SK-N-DZ (cell line): ENCODE results near the gene FDXR.
A peak's percentile ranks its signal among the peaks of the same experiment; 100 is the strongest.
"Not testable (repeated sequence)": the region's sequence is repeated elsewhere in the genome, so short reads cannot be mapped to it uniquely, and the experiment has no call there.

ENCODE experiments used
- DNase-seq: peaks from one replicate; pipeline ENCODE4 v3.0.0-alpha.2; 2015; ENCODE audit warnings: low spot score

Gene FDXR

DNA sequence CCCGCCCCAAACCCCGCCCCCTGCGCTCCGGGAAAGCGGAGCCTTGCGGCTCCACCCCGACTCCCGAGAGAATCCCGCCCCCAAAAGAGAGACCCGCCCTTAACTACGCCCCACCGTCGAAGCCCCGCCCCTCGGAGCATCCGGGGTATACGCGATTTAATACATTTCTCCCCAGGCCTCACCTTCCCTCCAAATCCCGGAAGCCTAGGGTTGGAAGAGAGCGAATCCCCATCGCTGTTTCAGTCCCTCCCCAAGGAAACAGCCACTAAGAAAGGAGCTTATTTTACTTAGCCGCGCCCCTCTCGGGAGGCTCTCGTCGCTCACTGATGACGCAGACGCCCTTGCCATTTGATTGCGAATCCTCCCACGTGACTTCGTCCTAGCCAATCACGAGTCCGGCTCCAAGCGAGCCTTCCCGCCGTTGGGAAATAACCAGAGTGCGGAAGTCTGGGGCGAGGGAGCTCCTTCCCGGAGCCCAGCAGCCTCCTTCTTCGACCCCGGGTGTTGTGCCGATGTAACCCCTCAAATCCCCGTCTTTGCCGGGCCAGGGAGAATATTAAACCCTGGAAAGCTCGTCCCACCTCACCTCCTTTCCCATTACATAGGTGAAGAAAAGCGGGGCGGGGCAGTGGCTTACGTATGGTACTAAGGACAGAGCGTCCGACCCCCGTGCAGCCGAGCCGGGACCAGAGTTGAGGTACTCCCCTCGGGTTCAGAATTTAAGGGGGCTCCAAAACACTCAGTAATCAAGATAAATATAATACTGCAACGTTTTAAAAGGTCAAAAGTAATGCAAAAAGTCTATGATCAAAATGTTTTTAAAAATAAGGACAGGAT is 461 bp upstream of the FDXR start:
- DNase-seq: peak; percentile 100

DNA sequence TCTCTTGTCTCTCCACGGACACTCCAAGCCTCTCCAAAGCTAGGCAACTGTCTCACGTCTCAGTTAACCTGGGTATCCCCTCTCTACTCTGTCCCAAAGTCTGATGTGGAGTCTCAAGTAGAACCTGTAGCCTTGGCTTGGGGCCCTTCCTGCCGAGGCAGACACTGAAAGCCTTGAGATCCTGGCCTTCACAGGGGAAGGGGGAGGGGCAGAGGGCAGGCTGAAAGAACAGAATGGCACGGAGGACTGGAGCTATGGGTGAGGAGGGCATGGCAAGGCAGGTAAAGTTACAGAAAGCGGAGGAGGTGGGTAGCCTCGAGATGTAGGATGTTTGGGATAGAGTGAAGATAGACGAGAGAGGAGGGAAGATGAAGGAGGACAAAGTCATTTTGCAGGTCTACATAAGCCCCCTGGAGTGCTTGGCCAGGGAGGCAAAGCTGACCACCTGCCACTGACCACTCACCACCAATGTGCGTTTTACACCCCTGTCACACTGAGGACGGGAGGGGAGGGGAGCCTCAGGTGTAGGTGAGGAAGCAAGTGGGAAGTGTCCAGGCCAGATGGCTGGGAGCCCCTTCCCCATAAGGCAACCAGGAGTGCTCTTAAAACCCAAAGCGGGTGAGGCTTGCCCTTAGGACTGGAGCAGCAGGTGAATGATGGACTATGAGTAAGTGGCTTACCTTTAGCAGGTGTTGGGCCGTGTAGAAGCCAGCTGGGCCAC is 1.3 kb downstream of the FDXR start:
- DNase-seq: no peak

DNA sequence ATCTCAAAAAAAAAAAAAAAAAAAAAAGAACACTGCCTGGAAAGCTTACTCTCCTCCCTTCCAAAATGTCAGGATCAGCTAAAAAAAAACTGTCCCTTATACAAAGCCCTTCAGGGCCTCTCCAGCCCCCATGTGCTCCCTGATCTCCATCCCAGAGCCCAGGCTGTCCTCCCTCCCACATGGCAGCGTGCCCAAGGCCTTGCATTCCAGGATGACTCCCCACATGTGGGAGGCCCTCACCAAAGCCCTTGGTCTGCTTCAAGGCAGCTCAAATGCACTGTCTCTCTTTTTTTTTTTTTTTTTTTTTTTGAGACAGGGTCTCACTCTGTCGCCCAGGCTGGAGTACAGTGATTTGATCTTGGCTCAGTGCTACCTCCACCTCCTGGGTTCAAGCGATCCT is 2.3 kb downstream of the FDXR start:
- DNase-seq: no peak

DNA sequence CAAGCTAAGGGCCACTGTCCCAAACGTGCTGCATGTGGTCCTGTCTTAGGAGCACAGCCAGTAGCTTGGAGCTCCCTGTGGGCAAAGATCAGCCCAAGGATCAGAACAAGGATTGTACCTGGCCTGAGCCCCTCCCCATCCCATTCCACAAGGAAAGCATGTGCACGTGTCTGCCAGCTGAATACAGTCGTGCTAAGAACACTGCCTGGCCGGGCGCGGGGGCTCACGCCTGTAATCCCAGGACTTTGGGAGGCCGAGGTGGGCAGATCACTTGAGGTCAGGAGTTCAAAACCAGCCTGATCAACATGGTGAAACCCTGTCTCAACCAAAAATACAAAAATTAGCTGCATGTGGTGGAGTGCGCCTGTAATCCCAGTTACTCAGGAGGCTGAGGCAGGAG is 2.8 kb downstream of the FDXR start:
- DNase-seq: not testable (repeated sequence)

DNA sequence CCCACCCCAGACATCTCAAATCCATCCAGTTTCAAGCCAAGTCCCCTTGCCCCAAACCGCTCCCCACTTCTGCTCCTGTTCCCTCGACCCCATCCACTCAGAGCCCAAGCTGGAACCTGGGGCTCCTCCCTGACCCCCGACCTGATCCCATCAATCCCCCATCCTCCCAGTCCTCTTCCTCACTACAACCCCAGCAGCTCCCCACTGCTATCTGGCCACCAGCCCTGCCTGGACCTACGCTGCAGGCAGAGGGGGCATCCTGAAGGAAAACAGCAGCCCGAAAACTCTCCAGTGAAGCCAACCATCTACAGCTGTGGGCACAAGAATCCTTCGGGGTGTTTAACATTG is 3.9 kb downstream of the FDXR start:
- DNase-seq: no peak

DNA sequence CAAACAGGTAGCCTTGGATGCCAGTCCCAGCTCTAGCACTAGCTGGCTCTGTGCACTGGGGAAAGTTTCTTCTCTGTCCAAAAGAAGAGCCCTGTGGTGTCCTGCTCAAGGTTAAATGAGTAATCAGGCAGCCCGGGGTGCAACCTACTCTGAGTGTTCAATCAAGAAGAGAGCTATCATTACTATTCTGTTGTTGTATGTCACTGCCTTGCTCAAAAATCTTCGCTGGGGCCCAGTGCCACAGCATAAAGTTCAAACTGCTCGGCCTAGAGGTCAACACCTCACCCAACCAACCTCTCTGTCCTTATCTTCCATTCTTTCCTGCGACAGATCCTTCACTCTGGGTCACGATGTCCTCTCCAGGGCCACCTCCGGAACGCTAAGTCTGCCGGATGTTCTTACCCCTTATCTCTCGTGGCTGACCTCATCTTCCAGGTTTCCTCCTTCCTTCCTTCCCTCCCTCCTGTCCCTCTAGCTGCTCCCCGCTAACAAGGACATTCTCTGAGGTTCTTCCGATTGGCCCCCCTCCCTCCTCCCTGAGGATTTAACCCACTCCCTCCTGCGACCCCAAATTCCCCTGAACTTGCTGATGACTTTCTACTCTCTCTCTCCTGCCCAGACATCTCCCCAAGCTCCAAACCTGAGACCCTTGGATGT is 4.4 kb downstream of the FDXR start:
- DNase-seq: no peak

DNA sequence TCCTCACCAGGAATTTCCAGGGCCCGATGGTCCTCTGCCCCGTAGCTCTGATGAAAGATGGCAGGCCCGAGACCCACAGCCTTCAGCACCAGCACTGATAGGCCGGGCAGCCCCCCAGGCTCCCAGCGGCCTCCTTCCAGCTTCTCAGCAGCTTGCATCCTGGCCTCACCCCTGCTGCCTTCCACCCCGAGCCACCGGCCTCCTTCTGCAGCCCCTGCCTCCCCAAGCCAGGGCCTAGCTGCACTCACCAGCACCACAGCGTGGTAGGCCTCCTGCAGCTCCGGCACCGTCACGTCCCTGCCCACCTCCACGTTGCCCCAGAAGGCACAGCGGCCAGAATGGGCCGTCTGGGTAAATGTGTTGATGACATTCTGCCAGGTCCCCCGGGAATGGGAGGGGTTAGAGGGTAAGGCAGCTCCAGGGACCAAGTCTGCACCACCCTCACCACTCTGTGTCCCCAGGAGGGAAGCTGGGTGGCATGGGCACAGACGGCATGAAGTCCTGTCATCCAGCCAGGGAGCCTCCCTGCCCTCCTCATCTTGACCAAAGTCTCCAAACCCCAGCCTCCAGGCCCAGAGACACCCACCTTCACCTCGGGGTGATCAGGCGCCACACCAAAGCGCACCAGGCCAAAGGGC is 6.5 kb downstream of the FDXR start:
- no peak for DNase-seq

DNA sequence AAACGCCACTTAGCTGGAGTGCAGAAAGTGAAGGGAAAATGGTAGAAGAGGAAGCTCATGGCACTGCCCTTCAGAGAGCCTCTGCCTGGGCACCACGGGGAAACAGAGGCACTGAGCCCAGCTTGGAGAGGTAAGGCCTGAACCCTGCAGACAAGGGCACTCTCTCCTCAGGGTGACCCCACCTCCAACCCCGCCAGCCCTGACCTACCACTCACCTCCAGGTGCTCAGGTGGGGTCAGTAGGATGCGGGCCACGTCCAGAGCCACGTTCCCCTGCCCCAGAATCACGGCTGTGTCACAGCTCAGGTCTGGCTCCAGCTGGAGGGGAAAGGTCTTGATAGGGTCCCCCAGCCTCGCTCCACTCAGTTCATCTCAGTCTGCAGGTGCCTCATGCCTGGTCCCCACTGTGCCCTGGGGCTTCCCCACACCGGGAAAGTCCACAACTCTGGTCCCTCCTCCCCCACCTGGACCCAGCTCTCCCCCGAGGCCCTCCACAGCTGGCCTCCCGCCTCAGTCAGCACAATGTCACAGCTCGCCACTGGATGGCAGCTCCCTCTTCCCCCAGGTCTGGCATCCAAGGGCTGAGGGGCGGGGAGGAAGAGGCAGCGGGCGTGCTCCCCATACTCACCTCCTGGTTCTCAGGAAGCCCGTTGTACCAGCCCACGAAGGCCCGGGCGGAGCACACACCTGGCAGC is 7.1 kb downstream of the FDXR start:
- no peak for DNase-seq

DNA sequence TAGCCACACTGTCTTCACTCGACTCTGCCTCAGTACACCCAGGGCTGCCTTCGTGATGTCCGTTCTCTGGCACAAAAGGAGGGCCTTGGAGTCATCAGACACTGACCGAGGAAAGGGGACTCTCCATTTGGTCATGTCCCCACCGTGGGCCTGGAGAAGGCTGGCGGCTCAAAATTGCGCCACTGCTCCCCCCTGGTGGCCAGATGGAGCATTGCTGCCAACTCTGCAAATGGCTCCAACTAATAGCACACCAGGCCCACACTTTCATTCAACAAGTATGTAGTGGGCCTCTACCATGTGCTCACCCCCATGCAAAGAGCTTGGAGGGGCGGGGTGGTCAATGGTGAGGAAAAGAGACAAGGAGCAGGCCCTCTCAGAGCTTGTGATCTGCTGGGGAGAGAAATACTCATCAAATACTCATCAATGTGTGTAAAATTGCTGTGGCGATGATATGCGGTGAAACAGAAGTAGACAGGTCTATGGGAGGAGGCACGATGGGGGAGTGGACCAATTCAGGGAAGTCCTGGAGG is 7.9 kb downstream of the FDXR start:
- DNase-seq: peak; percentile 76

DNA sequence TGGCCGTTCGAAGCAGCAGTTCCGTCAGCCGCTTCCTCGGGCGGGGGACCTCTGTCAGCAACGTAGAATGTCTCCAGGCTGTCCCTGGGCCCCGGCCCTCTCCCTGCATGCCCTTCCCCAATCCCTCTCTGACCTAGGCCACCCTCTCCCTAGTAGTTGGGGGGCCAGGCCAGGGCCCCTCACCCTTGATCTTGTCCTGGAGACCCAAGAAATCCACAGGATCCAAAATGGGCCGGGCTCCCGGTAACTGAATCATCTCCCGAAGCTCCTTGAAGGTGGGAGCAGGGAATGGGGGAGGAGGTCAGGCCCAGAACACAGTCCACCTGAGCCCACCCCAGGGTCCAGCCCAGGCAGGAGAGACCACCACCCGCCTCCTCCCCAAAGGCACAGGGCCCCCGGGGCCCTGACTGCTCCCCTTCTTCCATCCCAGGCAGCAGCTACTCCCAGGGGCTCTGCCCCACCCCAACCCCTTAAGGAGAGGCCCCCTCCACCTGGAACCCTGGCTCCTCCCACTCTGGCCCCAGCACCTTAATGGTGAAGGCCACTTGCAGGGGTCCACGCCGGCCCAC is 8.4 kb downstream of the FDXR start:
- no peak for DNase-seq

DNA sequence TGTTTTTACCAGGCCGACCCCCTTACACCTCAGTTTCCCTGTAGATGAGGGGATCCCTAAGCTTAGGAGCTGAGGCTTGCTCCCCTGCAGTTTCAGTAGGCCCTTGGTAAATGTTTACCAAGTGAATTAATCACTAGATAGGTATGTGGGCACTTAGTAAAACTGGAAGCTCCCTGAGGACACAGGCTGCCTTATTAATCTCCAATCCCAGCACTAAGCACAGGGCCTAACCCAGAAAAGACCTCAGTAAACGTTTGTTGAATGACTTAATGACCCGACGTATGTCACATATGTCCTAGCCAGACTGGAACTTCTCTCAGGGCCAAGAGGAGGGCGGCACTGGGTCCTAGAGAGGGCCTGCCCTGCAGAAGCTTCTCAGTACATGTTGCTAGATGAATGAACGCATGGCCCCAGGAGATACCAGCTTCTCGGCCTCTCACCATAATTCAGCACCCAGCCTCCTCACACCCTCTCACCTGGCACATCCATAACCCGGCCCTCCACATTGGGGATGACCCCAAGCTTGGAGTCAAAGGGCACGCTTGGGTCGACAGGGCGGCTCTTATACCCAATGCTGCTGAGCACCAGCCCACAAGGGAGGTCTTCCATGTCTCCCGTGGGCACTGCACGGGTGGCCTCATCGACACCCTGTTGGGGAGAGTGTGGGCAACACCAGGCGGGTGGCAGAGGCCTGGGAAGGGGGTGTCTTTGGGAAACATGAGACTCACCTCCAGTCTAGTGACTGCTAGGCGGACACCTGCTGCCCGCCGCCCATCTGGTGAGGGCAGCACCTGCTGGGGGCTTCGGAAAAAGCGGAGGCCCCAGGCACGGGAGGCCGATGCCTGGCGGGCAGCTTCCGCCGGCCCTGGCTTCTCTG is 9.1 kb downstream of the FDXR start:
- DNase-seq: no peak

DNA sequence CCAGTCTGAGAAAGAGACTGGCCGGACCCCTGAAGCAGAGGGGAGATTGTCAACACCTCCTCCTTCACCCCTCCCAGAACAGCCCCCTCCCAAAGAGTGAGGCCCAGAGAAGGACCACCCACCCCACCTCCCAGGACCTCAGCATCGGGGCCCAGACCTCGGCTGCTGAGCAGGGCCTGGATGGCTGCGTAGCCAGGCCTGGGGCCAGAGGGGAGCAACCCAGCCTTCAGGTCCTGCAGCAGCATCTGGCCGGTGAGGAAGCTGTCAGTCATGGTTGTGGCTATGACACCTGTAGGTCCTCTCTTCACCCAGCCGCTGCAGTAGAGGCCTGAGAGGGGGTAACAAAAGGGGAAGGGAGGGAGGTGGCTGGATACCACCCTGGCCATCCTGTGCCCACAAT is 9.9 kb downstream of the FDXR start:
- DNase-seq: no peak

DNA sequence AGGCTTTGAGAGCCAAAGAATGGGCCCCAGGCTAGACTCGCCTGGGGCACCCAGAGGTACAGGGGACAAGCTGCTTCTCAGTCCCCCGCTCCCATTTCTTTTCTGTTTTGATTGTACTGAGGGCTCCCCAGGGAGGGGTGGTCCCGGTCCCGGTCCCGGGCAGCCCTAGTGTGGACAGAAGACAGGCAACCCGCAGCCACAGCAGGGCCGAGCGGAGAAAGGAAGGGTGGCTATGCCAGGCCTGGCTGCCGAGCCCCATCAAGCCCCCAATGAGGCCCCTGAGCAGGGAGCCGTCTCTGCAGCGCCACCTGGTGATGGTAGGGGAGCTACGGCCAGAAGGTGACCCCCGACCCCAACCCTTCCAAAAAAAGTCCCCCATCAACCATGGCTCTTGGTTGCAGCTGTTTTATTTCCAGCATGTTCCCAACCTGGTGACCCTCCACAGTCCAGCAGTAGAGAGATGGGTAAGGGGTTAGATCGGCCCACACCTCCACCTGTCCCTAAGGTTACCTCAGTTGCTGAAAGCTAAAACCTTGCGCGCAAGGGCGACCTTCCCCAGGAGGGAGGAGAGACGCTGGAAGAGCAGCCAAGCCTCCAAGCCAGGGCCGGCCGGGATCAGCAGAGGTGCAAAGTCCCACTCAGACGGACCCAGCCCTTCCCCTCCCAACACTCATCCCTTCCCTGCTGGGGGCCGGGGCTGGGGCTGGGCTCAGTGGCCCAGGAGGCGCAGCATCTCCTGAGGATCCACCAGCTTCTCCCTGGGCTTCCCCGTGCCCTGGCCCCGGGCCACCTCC is 10.5 kb downstream of the FDXR start:
- DNase-seq: peak; percentile 76

DNA sequence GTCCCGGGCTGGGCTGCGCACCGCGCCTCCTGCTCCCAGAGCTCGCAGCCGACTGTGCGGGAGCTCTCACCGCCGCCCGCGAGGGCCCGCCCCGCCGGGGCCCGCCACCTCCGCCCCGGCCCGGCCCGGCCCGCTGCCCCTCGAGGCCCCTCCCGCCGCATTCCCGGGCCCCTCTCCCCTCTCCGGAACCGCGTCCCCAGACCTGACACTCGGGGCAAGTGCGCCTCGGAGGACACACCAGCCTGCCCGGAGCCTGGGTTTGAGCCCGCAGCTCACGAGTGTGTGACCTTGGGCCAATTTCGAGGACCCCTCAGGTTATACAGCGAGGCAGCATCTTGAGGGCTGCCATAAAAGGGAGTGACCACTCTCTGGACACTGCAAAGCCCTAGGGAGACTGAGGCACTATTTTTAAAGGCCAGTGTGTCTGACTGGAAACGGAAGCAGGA is 11.1 kb downstream of the FDXR start:
- no peak for DNase-seq

DNA sequence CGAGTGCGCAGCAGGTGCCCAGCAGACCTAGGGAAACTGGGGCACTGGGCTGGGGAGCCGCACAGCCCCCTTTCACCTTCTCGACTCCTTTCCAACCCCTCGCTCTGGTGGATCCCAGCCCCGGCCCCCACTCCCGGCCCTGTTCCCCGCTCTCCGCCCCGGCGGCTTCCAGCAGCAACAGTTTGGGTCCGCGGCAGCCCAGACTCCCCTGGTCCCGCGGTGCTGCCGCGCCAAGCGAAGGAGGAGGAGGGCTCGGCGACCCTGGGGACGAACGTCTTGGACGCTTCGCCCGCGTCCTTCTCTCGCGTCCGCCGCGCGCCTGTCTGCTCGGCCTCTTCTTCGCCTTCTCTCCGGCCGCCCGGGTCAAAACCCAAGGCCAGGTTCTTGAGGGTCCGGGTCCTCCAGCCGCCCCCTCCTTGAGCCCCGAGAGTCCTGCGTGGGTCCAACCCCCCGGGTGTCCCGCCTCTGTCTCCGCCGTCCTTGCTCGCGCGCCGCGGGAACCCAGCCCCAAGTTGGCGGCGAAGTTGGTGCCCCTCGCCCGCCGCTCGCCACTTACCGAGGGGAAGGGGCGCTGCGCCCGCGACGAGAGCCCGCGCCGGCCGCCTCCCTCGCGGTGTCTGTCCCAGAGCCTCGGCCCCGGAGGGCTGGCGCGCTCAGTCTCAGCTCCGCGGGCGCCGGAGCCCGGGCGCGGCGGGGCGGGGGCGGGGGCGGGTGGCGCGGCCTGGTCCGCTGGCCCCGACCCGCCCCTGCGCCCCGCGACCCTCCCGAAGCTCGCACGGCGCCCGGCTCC is 11.7 kb downstream of the FDXR start:
- no peak for DNase-seq

DNA sequence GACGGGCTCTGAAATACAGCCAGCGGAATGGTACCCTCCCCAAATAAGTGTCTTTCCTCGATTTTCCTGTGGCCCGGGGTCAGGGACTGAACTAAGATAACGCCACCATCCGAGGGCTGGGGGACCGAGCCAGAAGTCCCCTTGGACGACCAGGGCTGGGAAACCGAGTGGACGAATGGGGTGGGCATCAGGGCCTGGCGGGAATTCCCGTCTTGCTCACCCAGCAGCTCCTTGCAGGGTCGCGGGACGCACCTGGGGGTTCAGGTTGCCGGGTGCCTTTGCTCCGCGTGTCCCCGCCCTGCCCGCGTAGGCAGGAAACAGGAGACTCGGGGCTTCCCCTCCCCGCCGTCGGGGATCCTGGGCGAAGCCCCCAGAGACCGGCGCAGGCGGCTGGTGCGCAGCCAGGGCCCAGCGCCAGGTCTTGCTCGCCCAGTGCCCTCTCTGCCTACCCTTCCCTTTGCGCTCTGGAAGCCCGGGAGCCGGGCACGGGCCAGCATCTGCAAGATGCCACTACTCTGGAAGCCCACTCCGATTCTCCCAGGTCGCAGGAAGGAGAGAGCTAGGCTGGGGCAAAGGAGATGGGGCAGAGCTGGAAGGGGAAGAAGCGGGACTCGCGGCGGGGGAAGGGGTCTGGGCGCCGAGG is 12.4 kb downstream of the FDXR start:
- DNase-seq: no peak

DNA sequence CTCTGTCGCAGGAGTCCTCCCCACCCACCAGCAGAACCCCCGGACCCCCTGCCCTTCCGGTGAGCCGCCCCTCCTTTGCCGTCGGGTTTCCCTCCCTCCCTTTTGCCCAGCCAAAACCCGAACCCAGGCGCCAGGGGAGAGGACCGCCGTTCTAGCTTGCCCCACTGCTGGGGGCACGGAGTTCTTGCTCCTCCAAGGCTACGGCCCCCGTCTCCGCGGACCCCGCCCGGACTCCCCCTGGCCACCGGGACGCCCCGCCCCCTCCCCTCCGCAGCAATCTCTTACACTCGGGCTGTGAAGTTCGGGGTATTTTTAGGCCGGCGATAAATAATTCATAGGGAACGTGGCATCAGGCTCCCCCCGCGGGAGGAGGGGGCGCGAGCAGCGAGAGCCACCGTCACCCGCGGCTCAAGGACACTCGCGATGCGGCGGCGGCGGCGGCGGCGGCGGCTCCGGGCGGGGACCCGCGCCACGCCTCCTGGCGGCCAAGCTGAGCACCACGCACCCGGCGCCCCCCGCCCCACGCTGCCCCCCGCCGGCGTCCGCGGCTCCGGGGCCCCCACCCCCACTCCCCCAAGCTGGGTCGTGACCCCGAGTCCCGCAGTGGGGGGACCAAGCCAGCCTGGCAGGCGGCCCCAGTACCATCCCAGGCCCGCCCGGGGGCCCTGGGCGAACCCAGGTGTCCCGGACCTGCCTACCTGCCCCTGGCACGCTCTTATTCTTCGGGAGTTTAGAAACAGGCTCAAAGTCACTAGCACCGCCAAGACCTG is 13.2 kb downstream of the FDXR start, which contains the start of gene GRIN2C:
Gene GRIN2C (minus strand): TSS at position 427 of the 770 bp plus-strand sequence. CDS start 4,793 bp downstream, outside the sequence.
- DNase-seq: no peak
